NCI-H1417 treated with DMSO at 0.1 percent for 48 hours (cell line): ENCODE measurements around the gene ZNG1A.
"Not testable (repeated sequence)": the region's sequence is repeated elsewhere in the genome, so short reads cannot be mapped to it uniquely, and the experiment has no call there.

Experiments used
- DNase-seq: peaks from one replicate; lab custom pipeline; 2025; lab: John Stamatoyannopoulos, UW

The ZNG1A gene

DNA sequence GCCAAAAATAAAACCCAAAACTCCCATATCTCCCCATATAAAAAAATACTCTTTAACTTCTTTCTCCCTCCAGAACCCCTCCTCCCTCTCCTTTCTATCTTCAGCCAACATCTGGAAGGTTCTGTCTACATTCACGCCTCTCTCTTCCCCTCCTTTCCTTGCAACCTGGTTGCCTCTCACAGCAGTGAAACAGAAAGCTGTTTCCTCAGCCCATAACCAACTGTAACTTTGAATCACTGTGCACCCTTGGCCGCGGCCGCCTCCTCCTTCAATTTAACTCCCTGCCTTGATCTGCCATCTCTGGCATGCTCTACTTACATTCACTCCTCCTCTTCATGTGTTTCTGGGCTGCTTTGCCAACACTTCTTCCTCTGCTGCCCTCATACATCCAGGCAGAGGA, 83.9 kb downstream of the ZNG1A start:
- not testable (repeated sequence) for DNase-seq

DNA sequence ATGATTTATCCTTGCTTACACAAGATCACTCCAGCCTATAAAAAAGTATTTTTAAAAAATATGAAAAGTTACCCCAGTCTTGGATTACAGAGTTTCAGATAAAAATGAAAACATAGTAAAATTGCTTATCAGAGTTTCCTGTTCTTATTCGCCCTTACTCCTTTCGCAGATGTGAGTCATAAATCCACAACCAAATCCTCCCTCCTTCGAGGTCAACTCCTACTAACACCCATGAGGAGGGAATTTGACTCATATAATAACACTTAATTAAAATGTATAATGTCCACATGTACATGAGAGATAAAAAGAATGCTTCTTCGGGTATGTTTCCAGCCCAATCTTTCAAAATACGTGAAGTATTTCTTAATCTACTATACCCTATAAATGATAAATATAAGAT, 84.5 kb downstream of the ZNG1A start:
- not testable (repeated sequence) for DNase-seq

DNA sequence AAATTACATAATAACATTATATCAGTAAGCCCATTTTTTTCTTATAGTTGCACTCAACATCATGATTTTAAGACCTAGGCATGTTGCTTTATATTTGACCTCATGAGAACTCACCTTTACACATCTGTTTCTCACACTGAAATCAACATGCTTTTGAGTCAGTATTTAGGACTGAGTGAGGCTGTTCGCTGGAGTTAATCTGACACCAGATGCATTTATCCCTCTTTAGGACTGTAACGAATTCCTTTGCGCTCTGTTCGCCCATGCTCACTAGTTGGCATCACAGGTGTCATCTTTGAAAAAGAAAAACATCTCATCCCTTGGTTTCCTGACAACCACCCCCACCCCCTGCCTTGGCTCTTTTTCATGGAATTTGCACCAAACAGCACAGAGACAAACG, 84.9 kb downstream of the ZNG1A start:
- not testable (repeated sequence) for DNase-seq

DNA sequence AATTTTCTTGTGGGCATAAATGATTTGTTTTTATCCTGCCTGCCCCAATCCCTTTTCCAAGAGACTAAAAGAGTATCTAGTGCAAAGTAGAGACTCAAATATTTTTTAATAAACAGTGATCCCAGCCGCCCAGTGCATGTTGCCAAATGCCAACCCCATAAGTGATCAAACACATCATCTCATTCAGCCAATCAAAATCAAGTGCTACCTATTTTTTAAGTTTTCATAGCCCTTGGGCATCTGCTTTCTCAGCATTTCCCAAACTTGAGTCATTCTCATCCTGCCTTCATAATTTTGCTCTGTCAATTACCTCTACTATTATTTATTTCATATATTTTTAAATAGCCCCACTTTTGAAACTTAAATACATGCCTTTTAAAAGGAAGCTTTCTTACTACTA, 88.0 kb downstream of the ZNG1A start:
- not testable (repeated sequence) for DNase-seq

DNA sequence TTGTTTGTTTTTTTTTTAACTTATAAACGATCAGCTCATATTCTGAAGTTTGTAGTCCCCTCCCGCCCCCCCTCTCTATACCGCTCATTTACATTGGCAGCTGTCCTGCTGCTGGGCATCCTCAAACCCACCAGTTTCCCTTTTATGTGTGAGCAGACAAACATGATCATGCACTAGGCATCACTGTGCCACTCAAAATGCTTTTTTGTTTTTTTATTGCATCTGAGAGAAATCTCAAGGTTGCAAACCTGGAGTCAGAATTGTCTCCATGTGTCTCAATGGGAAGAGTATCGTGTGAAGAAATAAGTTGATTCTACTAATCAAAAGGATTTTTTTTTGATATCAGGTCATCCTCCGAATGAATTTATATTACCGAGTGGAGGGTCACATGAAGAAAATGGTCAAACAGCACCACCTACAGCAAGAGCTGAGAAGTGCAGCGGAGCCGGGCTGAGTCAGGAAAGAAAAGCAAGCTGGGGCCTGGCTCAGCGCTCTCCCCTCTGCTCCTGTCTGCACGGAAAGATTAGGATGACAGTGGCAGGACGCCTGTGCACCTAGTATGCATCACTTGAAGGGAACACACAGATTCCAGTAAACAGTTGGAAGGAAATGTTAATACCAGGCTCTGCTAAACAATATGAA, 90.3 kb downstream of the ZNG1A start:
- DNase-seq, result not testable (repeated sequence)

DNA sequence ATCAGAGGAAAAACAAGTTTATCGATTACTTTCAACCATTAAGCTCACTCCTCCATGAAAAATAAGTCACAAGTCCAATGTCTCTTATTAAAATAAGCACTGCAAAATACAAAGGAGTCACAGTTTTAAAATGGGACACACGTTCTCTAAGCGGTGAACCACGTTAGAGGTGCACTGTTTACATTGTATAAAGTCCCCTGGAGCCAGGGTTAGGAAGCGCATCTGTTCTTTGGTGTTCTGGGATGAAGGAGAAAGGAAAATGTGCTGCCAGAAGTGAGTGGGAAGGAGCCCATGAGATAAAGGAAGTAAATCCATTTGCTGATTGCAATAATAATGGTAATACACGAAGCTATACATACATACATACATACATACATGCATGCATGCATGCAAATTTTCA, 91.0 kb downstream of the ZNG1A start:
- not testable (repeated sequence) for DNase-seq

DNA sequence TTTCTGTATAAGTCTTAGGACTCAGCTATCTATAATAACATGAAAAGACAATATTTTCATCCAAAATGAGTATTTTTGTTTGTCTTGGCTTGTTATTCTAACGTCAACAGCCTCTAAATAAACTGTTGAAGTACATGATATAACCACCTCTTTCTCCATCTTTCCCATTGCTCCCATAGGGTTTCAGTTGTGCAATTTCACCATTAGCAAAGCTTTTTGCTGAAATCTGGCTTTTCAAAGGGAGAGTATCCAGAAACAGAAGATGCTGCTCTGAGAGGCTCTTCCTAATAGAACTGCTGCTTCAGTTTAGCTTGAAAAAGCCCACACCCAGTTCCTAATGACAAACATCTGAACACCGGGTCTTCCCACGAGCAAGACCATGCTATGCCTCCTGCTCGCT, 91.8 kb downstream of the ZNG1A start:
- DNase-seq, result not testable (repeated sequence)

DNA sequence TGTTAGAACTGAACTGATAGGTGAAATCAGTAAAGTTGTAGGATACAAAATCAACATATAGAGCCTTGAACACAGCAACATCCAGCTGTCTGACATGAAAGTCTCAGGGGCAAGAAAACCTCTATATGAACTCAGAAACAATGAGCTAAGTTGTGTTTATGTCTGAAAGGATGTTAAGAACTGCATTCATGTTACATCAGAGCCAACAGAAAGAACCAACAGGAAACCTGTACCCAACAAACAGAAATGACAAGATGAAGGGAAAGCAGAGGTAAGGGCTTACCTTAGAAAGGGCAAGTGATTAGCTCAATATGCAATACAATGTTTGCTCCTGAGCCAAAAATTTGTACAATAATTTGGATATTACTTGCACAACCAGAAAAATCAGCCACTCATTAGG, 92.2 kb downstream of the ZNG1A start:
- DNase-seq, result not testable (repeated sequence)

DNA sequence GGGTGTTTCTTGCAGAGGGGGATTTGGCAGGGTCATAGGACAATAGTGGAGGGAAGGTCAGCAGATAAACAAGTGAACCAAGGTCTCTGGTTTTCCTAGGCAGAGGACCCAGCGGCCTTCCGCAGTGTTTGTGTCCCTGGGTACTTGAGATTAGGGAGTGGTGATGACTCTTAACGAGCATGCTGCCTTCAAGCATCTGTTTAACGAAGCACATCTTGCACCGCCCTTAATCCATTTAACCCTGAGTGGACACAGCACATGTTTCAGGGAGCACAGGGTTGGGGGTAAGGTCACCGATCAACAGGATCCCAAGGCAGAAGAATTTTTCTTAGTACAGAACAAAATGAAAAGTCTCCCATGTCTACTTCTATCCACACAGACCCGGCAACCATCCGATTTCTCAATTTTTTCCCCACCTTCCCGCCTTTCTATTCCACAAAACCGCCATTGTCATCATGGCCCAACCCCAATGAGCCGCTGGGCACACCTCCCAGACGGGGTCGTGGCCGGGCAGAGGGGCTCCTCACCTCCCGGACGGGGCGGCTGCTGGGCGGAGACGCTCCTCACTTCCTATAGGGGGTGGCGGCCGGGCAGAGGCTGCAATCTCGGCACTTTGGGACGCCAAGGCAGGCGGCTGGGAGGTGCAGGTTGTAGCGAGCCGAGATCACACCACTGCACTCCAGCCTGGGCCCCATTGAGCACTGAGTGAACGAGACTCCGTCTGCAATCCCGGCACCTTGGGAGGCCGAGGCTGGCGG, 95.7 kb downstream of the ZNG1A start:
- DNase-seq, result not testable (repeated sequence)

DNA sequence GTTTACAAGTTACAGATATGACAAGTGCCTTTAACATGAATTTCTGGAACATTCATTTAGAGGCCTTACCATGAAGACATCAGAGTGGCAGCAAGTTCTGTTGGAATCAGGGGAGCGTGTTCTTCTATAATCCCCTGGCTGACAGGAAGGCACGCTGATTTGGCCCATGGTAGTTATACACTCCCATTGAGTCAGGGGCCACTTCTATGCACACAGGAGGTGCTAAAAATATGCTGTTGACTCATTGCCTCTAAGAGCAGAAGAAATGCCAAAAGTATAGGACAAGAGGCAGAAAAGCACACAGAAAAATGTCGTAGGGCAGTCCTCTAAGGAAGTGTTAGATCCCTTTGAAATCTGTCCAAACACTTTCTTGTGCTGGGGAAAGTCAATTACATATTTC, 100.5 kb downstream of the ZNG1A start:
- DNase-seq, result not testable (repeated sequence)

DNA sequence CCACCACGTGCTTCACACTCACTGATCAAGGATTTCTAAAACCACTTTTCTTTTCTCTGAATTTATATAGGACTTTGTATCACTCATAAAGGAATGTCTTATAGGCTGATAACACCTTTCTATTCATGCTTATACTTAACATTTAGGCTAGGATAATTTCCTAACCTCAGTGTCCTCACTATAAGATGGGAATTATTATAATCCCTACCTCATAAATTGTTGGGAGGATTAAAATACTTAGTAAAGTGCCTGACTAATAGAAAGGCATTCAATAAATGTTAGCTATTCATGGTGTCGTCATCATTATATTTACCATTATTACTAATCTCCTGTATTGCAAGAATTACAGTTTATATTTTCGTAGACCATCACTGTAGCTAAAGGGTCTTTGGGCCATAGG, 102.5 kb downstream of the ZNG1A start:
- DNase-seq, result not testable (repeated sequence)

DNA sequence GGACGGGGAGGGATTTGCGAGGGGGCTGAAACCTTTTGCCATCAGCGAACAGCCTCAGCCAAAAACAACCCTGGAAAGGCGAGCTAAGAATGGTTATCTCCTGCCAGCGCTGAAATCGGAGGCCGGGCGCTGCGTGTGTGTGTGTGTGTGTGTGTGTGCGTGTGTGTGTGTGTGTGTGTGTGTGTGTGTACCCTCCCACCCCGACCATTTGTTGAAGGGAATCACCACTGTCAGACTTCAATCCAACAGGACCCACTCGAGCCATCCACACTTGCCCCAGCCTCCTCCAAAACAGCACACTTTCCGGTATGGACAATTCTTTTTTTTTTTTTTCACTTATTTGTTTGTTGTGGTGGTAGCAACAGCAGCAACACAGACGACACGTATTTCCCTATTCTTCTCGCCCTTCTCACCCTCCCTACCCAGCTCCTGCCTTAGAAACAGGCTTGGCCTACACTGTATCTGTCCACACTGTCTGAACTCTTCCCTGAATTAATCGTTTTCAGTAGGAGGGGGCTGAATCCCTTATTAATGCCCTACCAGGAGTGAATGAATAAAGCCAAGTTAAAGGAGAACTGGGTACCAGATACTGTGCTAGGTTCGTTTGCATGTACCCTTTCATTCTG, 104.8 kb downstream of the ZNG1A start:
- not testable (repeated sequence) for DNase-seq

DNA sequence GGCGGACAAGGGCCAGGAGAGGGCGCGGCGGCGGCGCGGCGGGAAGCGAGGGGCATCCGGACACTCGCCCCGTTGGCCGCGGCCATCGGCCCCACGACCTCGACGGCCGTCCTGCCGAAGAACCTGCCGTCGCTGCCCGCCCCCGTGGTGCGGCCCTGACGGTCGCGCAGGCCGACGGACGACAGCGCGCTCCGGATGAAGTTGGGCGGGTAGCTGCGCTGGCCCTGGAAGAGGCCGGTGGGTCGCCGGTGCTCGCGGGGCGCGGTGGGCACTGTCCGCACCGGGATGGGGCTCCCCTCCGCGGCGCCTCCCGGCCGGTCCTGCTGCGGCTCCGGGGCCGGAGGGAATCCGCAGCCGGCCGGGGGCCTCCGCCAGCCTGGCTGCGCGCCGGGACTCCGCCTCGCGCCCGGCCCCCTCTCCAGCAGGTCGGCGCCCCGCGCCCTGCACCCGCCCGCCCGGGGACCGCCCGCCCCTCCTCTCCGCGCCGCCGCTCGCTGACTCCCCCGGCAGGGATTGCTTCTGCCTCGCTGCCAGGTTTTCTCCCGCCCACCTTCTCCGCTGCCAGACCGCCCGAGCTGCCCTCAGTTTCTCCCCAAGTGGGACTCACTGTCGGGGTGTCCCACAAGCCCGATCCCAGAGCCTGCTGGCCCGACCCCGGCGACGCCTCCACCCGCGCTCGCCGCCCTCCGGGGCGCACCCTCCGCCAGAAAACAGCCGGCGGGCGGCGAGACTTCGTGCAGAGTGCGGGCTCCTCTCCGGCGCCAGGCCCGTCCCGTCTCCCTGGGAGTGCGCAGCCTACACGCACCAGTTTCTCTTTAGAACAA, 105.6 kb downstream of the ZNG1A start:
- not testable (repeated sequence) for DNase-seq
